Thyroid gland (tissue), 4 donors: Measurements from ENCODE around the gene PAK1. TPM values are rescaled to one million over a fixed set of nuclear protein-coding genes. Genes with fewer than 3 reads are reported as not detected.

Experiments
- DNase-seq, 2 donors: peaks; one replicate each; pipeline ENCODE4 v3.0.0-alpha.2; 2019
- H3K27ac ChIP-seq, 3 donors: fragments of 200-600 bp; sonication (generic); 1 replicate in 2 of 3; 2 replicates in 1 of 3; pipeline ENCODE4 v1.5.1; 2016 to 2019; ENCODE audit warnings: mild to moderate bottlenecking in 1 of 3, moderate library complexity in 1 of 3
- H3K27me3 ChIP-seq: fragments of 200-600 bp; sonication (generic); one replicate; pipeline ENCODE4 v1.5.1; 2019
- H3K36me3 ChIP-seq, 2 donors: fragments of 200-600 bp; sonication (generic); one replicate each; pipeline ENCODE4 v1.5.1; 2016 to 2019
- H3K4me1 ChIP-seq, 2 donors: fragments of 200-600 bp; sonication (generic); one replicate each; pipeline ENCODE4 v1.5.1; 2017 to 2019
- H3K4me3 ChIP-seq, 3 donors: fragments of 200-600 bp; sonication (generic); replicated peaks in 1 of 3; 1 replicate in 2 of 3; 2 replicates in 1 of 3; pipeline ENCODE4 v1.5.1; 2016; ENCODE audit warnings: mild to moderate bottlenecking in 1 of 3
- H3K9me3 ChIP-seq: fragments of 200-600 bp; sonication (generic); one replicate; pipeline ENCODE4 v1.5.1; 2017
- CTCF ChIP-seq, 6 experiments: fragments of 200-600 bp in 3 of 6; fragments of 450-650 bp in 3 of 6; sonication (generic) in 3 of 6; IDR thresholded peaks; one replicate each; pipeline ENCODE4 v1.5.1; 2016 to 2019; ENCODE audit warnings: antibody characterized with exemption in 6 of 6, mild to moderate bottlenecking in 2 of 6, inconsistent platforms in 1 of 6, moderate library complexity in 1 of 6
- POLR2A ChIP-seq, 2 donors: fragments of 450-650 bp; IDR thresholded peaks; one replicate each; pipeline ENCODE4 v1.6.1; 2017; ENCODE audit warnings: antibody characterized with exemption in 2 of 2, mild to moderate bottlenecking in 2 of 2, moderate library complexity in 1 of 2
- WGBS, 2 donors: methylation state at CpG; one replicate each; pipeline ENCODE4 v1.1.5; 2017; 5-methylcytosine and 5-hydroxymethylcytosine counted together
- intact Hi-C: fragments of 100-400 bp; cut with DNase I; formaldehyde crosslinking; loops from one replicate; pipeline ENCODE4 v1.15.1; 2023
- total RNA-seq, 4 donors: library from RNA; depleted of rRNA; stranded (reverse); fragments of >200 nt; gene quantifications; one replicate each; pipeline ENCODE4 v1.2.3, GENCODE V29; 2016

The PAK1 gene
- total RNA-seq, 4 donors from 2014 or later = 47.0 to 110 (median 84.0) TPM

GRCh38 chr11:77436506-77436905 is 37.4 kb downstream of the PAK1 start:
- Histone ChIP-seq H3K4me1 (peaks cover 8 to 10% of the 10 kb centered on the region in 2 donors), H3K27ac (peak overlapping the region in 2 of 3 donors; percentile 4 to 25), H3K27me3 (no peaks in the 10 kb centered on the region), H3K36me3 (no peaks in the 10 kb centered on the region), H3K9me3 (no peaks in the 10 kb centered on the region), H3K4me3 (no peak overlapping the region)
- TF ChIP-seq CTCF (IDR thresholded peaks at IDR 0.05) (no peak), POLR2A (IDR thresholded peaks at IDR 0.05) (no peak)
- intact Hi-C loops = no loop called here
- WGBS, 2 donors = 52 to 68% methylated on average over 1 of the region's 1 CpG
- DNase-seq = no peak

GRCh38 chr11:77435972-77436371 is 37.9 kb downstream of the PAK1 start:
- intact Hi-C loops = no loop called here
- no peaks in the 10 kb centered on the region for H3K36me3 ChIP-seq
- no peak for TF ChIP-seq POLR2A (IDR thresholded peaks at IDR 0.05)
- no peak for TF ChIP-seq CTCF (IDR thresholded peaks at IDR 0.05)
- no peak overlapping the region for H3K4me3 ChIP-seq
- no peaks in the 10 kb centered on the region for H3K27me3 ChIP-seq
- 45 to 55% methylated on average over 2 of the region's 2 CpGs for WGBS, 2 donors
- DNase-seq = peak in 1 of 2 donors; percentile 13
- H3K27ac ChIP-seq = peak overlapping the region; percentile 4 to 25 (median 16)
- H3K4me1 ChIP-seq = peaks cover 6 to 8% of the 10 kb centered on the region in 2 donors
- no peaks in the 10 kb centered on the region for H3K9me3 ChIP-seq

GRCh38 chr11:77431813-77432212 is 42.1 kb downstream of the PAK1 start:
- Histone ChIP-seq H3K4me1 (peaks cover 6 to 8% of the 10 kb centered on the region in 2 donors), H3K27ac (no peak overlapping the region), H3K27me3 (no peaks in the 10 kb centered on the region), H3K9me3 (no peaks in the 10 kb centered on the region), H3K36me3 (no peaks in the 10 kb centered on the region), H3K4me3 (no peak overlapping the region)
- TF ChIP-seq POLR2A (IDR thresholded peaks at IDR 0.05) = no peak
- TF ChIP-seq CTCF (IDR thresholded peaks at IDR 0.05) = no peak
- intact Hi-C loops = no loop called here
- 85 to 93% methylated on average over 1 of the region's 1 CpG for WGBS, 2 donors
- DNase-seq = no peak

DNA sequence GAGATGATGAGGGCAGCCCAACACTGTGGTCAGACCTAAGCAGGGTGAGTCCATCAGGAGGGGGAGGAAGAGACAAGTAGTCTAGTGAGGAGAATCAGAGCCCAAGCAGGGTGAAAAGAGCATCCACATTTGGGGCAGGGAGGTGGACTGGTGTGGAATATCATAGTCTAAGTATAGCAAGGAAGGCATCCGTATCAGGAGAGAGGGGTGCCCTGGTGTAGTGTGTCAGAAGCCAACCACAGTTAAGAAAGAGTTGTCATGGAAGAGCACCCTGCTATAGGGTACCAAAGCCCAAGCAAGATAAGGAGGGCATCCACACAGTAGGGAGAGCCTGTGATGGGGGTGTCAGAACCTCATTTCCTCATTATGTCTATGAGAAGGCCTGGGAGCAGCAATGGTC is 45.3 kb downstream of the PAK1 start:
- no peak for TF ChIP-seq POLR2A (IDR thresholded peaks at IDR 0.05)
- no peak for TF ChIP-seq CTCF (IDR thresholded peaks at IDR 0.05)
- intact Hi-C loops = no loop called here
- Histone ChIP-seq H3K27me3 (no peaks in the 10 kb centered on the region), H3K4me3 (no peak overlapping the region), H3K36me3 (no peaks in the 10 kb centered on the region), H3K4me1 (no peaks in the 10 kb centered on the region), H3K27ac (no peak overlapping the region), H3K9me3 (no peaks in the 10 kb centered on the region)
- DNase-seq = no peak
- WGBS, 2 donors = 90 to 92% methylated on average over 1 of the region's 1 CpG

DNA sequence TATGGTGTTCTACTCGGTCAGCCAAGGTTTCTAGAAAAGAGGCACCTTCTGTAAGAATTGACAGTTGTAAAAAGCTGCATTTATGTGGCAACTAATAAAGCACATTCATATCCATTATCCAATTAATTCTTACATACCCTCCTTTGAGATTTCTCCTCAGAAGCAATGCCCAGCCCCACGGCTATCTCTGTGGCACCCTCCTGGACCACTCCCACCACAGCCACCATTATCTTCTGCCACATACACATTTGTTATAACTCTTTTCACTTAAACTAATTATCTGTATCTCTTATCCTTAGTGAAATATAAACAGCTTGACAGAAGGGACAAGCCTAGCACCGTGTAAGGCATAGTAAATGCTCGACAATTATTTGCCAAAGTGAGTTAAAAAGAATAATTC is 48.5 kb downstream of the PAK1 start:
- no peaks in the 10 kb centered on the region for H3K4me1 ChIP-seq
- H3K27ac ChIP-seq = no peak overlapping the region
- H3K9me3 ChIP-seq = no peaks in the 10 kb centered on the region
- 97% methylated on average over 4 of the region's 4 CpGs for WGBS, 2 donors
- no peak for DNase-seq
- TF ChIP-seq CTCF (IDR thresholded peaks at IDR 0.05) (no peak), POLR2A (IDR thresholded peaks at IDR 0.05) (no peak)
- no peaks in the 10 kb centered on the region for H3K36me3 ChIP-seq
- H3K27me3 ChIP-seq = no peaks in the 10 kb centered on the region
- intact Hi-C loops = no loop called here
- no peak overlapping the region for H3K4me3 ChIP-seq
